ENCODE results near the gene STX1B. TPM values are rescaled to one million over a fixed set of nuclear protein-coding genes. Genes with fewer than 3 reads are reported as not detected.
A peak's percentile ranks its signal among the peaks of the same experiment; 100 is the strongest.

The STX1B gene
- 1 to 10 TPM; 1.3 to 1.5 TPM for total RNA-seq

GRCh38 chr16:31010585-31011325 is at the start of gene STX1B:
TSS of gene STX1B (minus strand) at chr16:31010638. CDS start at chr16:31010396, 242 bp downstream.
- Mint-ChIP-seq H3K4me3 (peak within 1 kb of the TSS; percentile 61), H3K27ac (peak within 1 kb of the TSS; percentile 17), H3K27me3 (peaks cover 11% of the 10 kb centered on the region), H3K9me3 (ENCODE audit: low read depth) (no peaks in the 10 kb centered on the region), H3K36me3 (ENCODE audit: low read depth) (no peaks in the 10 kb centered on the region), H3K4me1 (peaks cover 12% of the 10 kb centered on the region)
- ChIA-PET CTCF (no interaction called here), POLR2A (no interaction called here)
- DNase-seq: peak; percentile 75
- peak; percentile 59 for ATAC-seq
- intact Hi-C loops (cut with DNase I, micrococcal nuclease): no loop called here

- ChIA-PET CTCF (interaction anchor here (0.7 to 0.9 kb wide), 2 partner anchors 11 to 70 kb away, joined by 3 to 4 read pairs; no protein-coding TSS in a partner anchor), POLR2A (no interaction called here)
- Mint-ChIP-seq H3K4me3 (no peak overlapping the region), H3K9me3 (ENCODE audit: low read depth) (no peaks in the 10 kb centered on the region), H3K27ac (no peak overlapping the region), H3K4me1 (peaks cover 5% of the 10 kb centered on the region), H3K36me3 (ENCODE audit: low read depth) (peaks cover 6% of the 10 kb centered on the region), H3K27me3 (no peaks in the 10 kb centered on the region)
- no peak for ATAC-seq
- intact Hi-C loops (cut with DNase I, micrococcal nuclease): no loop called here
- DNase-seq: no peak
These were observed 45.2 kb upstream of the STX1B start for GRCh38 chr16:31055613-31056012.

- ChIA-PET POLR2A (no interaction called here), CTCF (no interaction called here)
- Mint-ChIP-seq H3K4me3 (no peak overlapping the region), H3K36me3 (ENCODE audit: low read depth) (no peaks in the 10 kb centered on the region), H3K27ac (no peak overlapping the region), H3K27me3 (no peaks in the 10 kb centered on the region), H3K9me3 (ENCODE audit: low read depth) (no peaks in the 10 kb centered on the region), H3K4me1 (peaks cover 5% of the 10 kb centered on the region)
- intact Hi-C loops (cut with DNase I, micrococcal nuclease): no loop called here
- peak; percentile 44 for DNase-seq
- peak; percentile 93 for ATAC-seq
These were observed 41.7 kb upstream of the STX1B start for GRCh38 chr16:31052114-31052513.

- Mint-ChIP-seq H3K4me1 (peaks cover 5% of the 10 kb centered on the region), H3K4me3 (no peak overlapping the region), H3K27me3 (no peaks in the 10 kb centered on the region), H3K9me3 (ENCODE audit: low read depth) (no peaks in the 10 kb centered on the region), H3K27ac (no peak overlapping the region), H3K36me3 (ENCODE audit: low read depth) (no peaks in the 10 kb centered on the region)
- DNase-seq (no peak), ATAC-seq (no peak)
- intact Hi-C loops (cut with DNase I, micrococcal nuclease): no loop called here
- ChIA-PET POLR2A (no interaction called here), CTCF (interaction anchor here (0.7 to 1.0 kb wide), 3 partner anchors 9 to 207 kb away, joined by 3 read pairs; no protein-coding TSS in a partner anchor)
These were observed 40.0 kb upstream of the STX1B start for GRCh38 chr16:31050280-31051030.

- Mint-ChIP-seq H3K36me3 (ENCODE audit: low read depth) (peaks cover 8% of the 10 kb centered on the region), H3K9me3 (ENCODE audit: low read depth) (no peaks in the 10 kb centered on the region), H3K27ac (no peak overlapping the region), H3K4me1 (no peaks in the 10 kb centered on the region), H3K4me3 (no peak overlapping the region), H3K27me3 (no peaks in the 10 kb centered on the region)
- ATAC-seq (no peak), DNase-seq (no peak)
- ChIA-PET POLR2A (no interaction called here), CTCF (interaction anchor here (0.6 to 1.3 kb wide), 2 partner anchors 35 to 142 kb away, joined by 3 read pairs; no protein-coding TSS in a partner anchor)
- intact Hi-C loops (cut with DNase I, micrococcal nuclease): loop anchor here in 1 of 2 experiments (10.0 kb wide), 1 partner anchor 49 kb away; no protein-coding TSS in a partner anchor
These were observed 33.6 kb upstream of the STX1B start for GRCh38 chr16:31043898-31044481.

- H3K36me3 Mint-ChIP-seq (ENCODE audit: low read depth): peaks cover 11% of the 10 kb centered on the region
- intact Hi-C loops (cut with DNase I, micrococcal nuclease): loop anchor here in 1 of 2 experiments (10.0 kb wide), 1 partner anchor 49 kb away; no protein-coding TSS in a partner anchor
- no peak overlapping the region for H3K4me3 Mint-ChIP-seq
- ChIA-PET CTCF (interaction anchor here (1.3 kb wide), 1 partner anchor 142 kb away, joined by 3 read pairs; no protein-coding TSS in a partner anchor), POLR2A (no interaction called here)
- H3K27ac Mint-ChIP-seq: no peak overlapping the region
- ATAC-seq: no peak
- no peaks in the 10 kb centered on the region for H3K4me1 Mint-ChIP-seq
- no peaks in the 10 kb centered on the region for H3K9me3 Mint-ChIP-seq (ENCODE audit: low read depth)
- DNase-seq: no peak
- no peaks in the 10 kb centered on the region for H3K27me3 Mint-ChIP-seq
These were observed 32.9 kb upstream of the STX1B start for GRCh38 chr16:31043352-31043751.

- no peak for DNase-seq
- no peak overlapping the region for H3K27ac Mint-ChIP-seq
- no peak overlapping the region for H3K4me3 Mint-ChIP-seq
- POLR2A ChIA-PET: no interaction called here
- intact Hi-C loops (cut with DNase I, micrococcal nuclease): loop anchor here in 1 of 2 experiments (10.0 kb wide), 1 partner anchor 48 kb away; no protein-coding TSS in a partner anchor
- H3K4me1 Mint-ChIP-seq: no peaks in the 10 kb centered on the region
- ATAC-seq: no peak
- CTCF ChIA-PET: interaction anchor here (0.6 to 1.3 kb wide), 3 partner anchors 15 to 141 kb away, joined by 3 read pairs; no protein-coding TSS in a partner anchor
- H3K9me3 Mint-ChIP-seq (ENCODE audit: low read depth): no peaks in the 10 kb centered on the region
- H3K27me3 Mint-ChIP-seq: no peaks in the 10 kb centered on the region
- peaks cover 12% of the 10 kb centered on the region for H3K36me3 Mint-ChIP-seq (ENCODE audit: low read depth)
These were observed 32.4 kb upstream of the STX1B start for GRCh38 chr16:31042866-31043265.

GRCh38 chr16:31038993-31039392 is 28.6 kb upstream of the STX1B start:
- Mint-ChIP-seq H3K9me3 (ENCODE audit: low read depth) (no peaks in the 10 kb centered on the region), H3K27me3 (no peaks in the 10 kb centered on the region), H3K36me3 (ENCODE audit: low read depth) (peaks cover 17% of the 10 kb centered on the region), H3K27ac (no peak overlapping the region), H3K4me1 (peaks cover 7% of the 10 kb centered on the region), H3K4me3 (no peak overlapping the region)
- no peak for DNase-seq
- no peak for ATAC-seq
- intact Hi-C loops (cut with DNase I, micrococcal nuclease): no loop called here
- ChIA-PET CTCF (no interaction called here), POLR2A (no interaction called here)

- ChIA-PET CTCF (interaction anchor here (0.7 kb wide), 1 partner anchor 96 kb away, joined by 3 read pairs; no protein-coding TSS in a partner anchor), POLR2A (no interaction called here)
- no peaks in the 10 kb centered on the region for H3K27me3 Mint-ChIP-seq
- H3K27ac Mint-ChIP-seq: no peak overlapping the region
- DNase-seq (no peak), ATAC-seq (no peak)
- no peaks in the 10 kb centered on the region for H3K9me3 Mint-ChIP-seq (ENCODE audit: low read depth)
- intact Hi-C loops (cut with DNase I, micrococcal nuclease): no loop called here
- H3K36me3 Mint-ChIP-seq (ENCODE audit: low read depth): peaks cover 13% of the 10 kb centered on the region
- H3K4me1 Mint-ChIP-seq: peaks cover 14% of the 10 kb centered on the region
- H3K4me3 Mint-ChIP-seq: no peak overlapping the region
These were observed 26.3 kb upstream of the STX1B start for GRCh38 chr16:31036691-31037090.

GRCh38 chr16:31033709-31034492 is 23.5 kb upstream of the STX1B start:
- ChIA-PET CTCF (interaction anchor here (0.6 to 1.7 kb wide), 4 partner anchors 28 to 124 kb away, joined by 3 to 7 read pairs (median 4); partner anchors contain the start of genes KAT8, ZNF646 and ZNF668), POLR2A (interaction anchor here (0.9 to 1.2 kb wide), 3 partner anchors 40 to 146 kb away, joined by 4 to 7 read pairs (median 5); partner anchors contain the start of genes FUS, ZNF646 and ZNF668)
- intact Hi-C loops (cut with DNase I, micrococcal nuclease): loop anchor here (1.0 to 5.0 kb wide), 16 partner anchors 37 to 833 kb away; partner anchors contain the start of genes SETD1A (in 2 of the 2), VKORC1 (in 2 of the 2), ZNF646 (in 2 of the 2) and ZNF668 (in 2 of the 2)
- peak; percentile 64 for ATAC-seq
- Mint-ChIP-seq H3K9me3 (ENCODE audit: low read depth) (no peaks in the 10 kb centered on the region), H3K4me1 (peaks cover 15% of the 10 kb centered on the region), H3K4me3 (peak overlapping the region; percentile 96), H3K27me3 (no peaks in the 10 kb centered on the region), H3K36me3 (ENCODE audit: low read depth) (peaks cover 9% of the 10 kb centered on the region), H3K27ac (peak overlapping the region; percentile 93)
- peak; percentile 95 for DNase-seq

Measured in activated CD4-positive, alpha-beta T cell treated with anti-CD3 and anti-CD28 coated beads for 36 hours (primary cell).